Measurements from ENCODE around the gene CHFR. TPM values are rescaled to one million over a fixed set of nuclear protein-coding genes. Genes with fewer than 3 reads are reported as not detected.
"Not testable (repeated sequence)": the region's sequence is repeated elsewhere in the genome, so short reads cannot be mapped to it uniquely, and the experiment has no call there.

Gene CHFR
- total and polyA plus RNA-seq, 5 experiments from 2014 or later: 25.1 to 96.9 (median 37.4) TPM

GRCh38 chr12:132852496-132852895 lies 34.9 kb downstream of the CHFR start:
- Mint-ChIP-seq H3K4me3 (no peak overlapping the region), H3K27ac (peak overlapping the region in 2 of 10 donors; percentile 22 to 29), H3K4me1 (peaks cover 3 to 29% (median 10%) of the 10 kb centered on the region in 4 donors), H3K36me3 (peaks cover 6 to 67% (median 32%) of the 10 kb centered on the region in 3 donors), H3K27me3 (no peaks in the 10 kb centered on the region), H3K9me3 (no peaks in the 10 kb centered on the region)
- DNase-seq: no peak
- no peak for ATAC-seq
- POLR2A ChIA-PET: interaction anchor here (1.1 kb wide), 1 partner anchor 24 kb away, joined by 4 read pairs; the partner anchor contains the start of gene GOLGA3

- POLR2A ChIA-PET: interaction anchor here (0.8 to 1.1 kb wide), 2 partner anchors 14 to 23 kb away, joined by 3 to 4 read pairs; partner anchors contain the start of gene GOLGA3
- DNase-seq: no peak
- Mint-ChIP-seq H3K27ac (peak overlapping the region in 7 of 10 donors; percentile 2 to 83 (median 61)), H3K36me3 (peaks cover 6 to 72% (median 28%) of the 10 kb centered on the region in 3 donors), H3K4me3 (no peak overlapping the region), H3K4me1 (peaks cover 8 to 37% (median 19%) of the 10 kb centered on the region in 4 donors), H3K27me3 (no peaks in the 10 kb centered on the region), H3K9me3 (no peaks in the 10 kb centered on the region)
- ATAC-seq: no peak
These were observed 35.9 kb downstream of the CHFR start for GRCh38 chr12:132851465-132851864.

DNA sequence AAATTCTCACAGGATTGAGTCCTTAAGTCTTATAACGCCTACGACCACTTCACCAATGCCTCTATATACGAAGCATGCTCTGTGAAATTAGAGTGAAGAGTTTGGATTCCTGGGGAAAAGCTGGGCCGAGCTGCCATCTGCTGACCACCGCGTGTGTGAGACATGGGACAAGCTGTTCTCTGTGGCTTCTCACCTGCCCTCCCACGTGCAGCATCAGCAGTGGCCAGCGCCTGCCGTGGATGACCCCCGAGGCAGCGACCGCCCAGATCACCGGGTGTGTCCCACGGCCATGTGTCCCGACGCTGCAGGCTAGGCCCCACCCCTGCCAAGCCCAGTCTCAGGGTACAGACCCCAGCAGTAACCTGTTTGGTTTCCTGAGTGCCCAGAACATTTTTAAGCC lies 37.1 kb downstream of the CHFR start:
- POLR2A ChIA-PET: interaction anchor here (0.8 to 4.4 kb wide), 5 partner anchors 9 to 85 kb away, joined by 3 to 30 read pairs (median 4); no protein-coding TSS in a partner anchor
- peak overlapping the region in 4 of 10 donors; percentile 15 to 56 (median 30) for H3K27ac Mint-ChIP-seq
- H3K27me3 Mint-ChIP-seq: no peaks in the 10 kb centered on the region
- H3K4me1 Mint-ChIP-seq: peaks cover 10 to 36% (median 21%) of the 10 kb centered on the region in 4 donors
- H3K4me3 Mint-ChIP-seq: no peak overlapping the region
- peaks cover 0 to 71% (median 23%) of the 10 kb centered on the region in 3 donors for H3K36me3 Mint-ChIP-seq
- DNase-seq (no peak), ATAC-seq (no peak)
- H3K9me3 Mint-ChIP-seq: no peaks in the 10 kb centered on the region

GRCh38 chr12:132848521-132848920 lies 38.9 kb downstream of the CHFR start:
- peaks cover 0 to 69% (median 18%) of the 10 kb centered on the region in 3 donors for H3K36me3 Mint-ChIP-seq
- peaks cover 10 to 32% (median 21%) of the 10 kb centered on the region in 4 donors for H3K4me1 Mint-ChIP-seq
- no peak for ATAC-seq
- no peaks in the 10 kb centered on the region for H3K9me3 Mint-ChIP-seq
- peak overlapping the region; percentile 86 to 97 (median 94) for H3K27ac Mint-ChIP-seq
- POLR2A ChIA-PET: interaction anchor here (1.2 to 4.8 kb wide), 7 partner anchors 10 to 38 kb away, joined by 4 to 45 read pairs (median 27); partner anchors contain the start of genes CHFR and GOLGA3
- H3K4me3 Mint-ChIP-seq: peak overlapping the region in 5 of 10 donors; percentile 67 to 81 (median 77)
- no peak for DNase-seq
- no peaks in the 10 kb centered on the region for H3K27me3 Mint-ChIP-seq

- H3K9me3 Mint-ChIP-seq: no peaks in the 10 kb centered on the region
- H3K36me3 Mint-ChIP-seq: peaks cover under 1 to 68% (median 14%) of the 10 kb centered on the region in 3 donors
- POLR2A ChIA-PET: interaction anchor here (0.5 to 4.8 kb wide), 13 partner anchors 9 to 74 kb away, joined by 3 to 45 read pairs (median 6); partner anchors contain the start of genes CHFR and GOLGA3
- H3K27ac Mint-ChIP-seq: peak overlapping the region; percentile 86 to 97 (median 94)
- peaks cover 10 to 32% (median 21%) of the 10 kb centered on the region in 4 donors for H3K4me1 Mint-ChIP-seq
- H3K4me3 Mint-ChIP-seq: peak overlapping the region; percentile 32 to 81 (median 70)
- DNase-seq (peak; percentile 16 to 82 (median 60)), ATAC-seq (peak; percentile 96 to 99)
- no peaks in the 10 kb centered on the region for H3K27me3 Mint-ChIP-seq
These were observed 39.7 kb downstream of the CHFR start for GRCh38 chr12:132847363-132848356.

- peak overlapping the region in 2 of 10 donors; percentile 0 to 31 for H3K27ac Mint-ChIP-seq
- ATAC-seq, DNase-seq, H3K9me3 Mint-ChIP-seq, H3K4me3 Mint-ChIP-seq, H3K27me3 Mint-ChIP-seq: not testable (repeated sequence)
- H3K36me3 Mint-ChIP-seq: peaks cover 4 to 71% (median 18%) of the 10 kb centered on the region in 3 donors
- POLR2A ChIA-PET: interaction anchor here (2.3 to 4.8 kb wide), 2 partner anchors 10 to 11 kb away, joined by 15 to 45 read pairs; no protein-coding TSS in a partner anchor
- H3K4me1 Mint-ChIP-seq: peaks cover 12 to 35% (median 21%) of the 10 kb centered on the region in 4 donors
These were observed 42.7 kb downstream of the CHFR start for GRCh38 chr12:132844681-132845080.

GRCh38 chr12:132842449-132843045 lies 44.9 kb downstream of the CHFR start:
- no peaks in the 10 kb centered on the region for H3K9me3 Mint-ChIP-seq
- ATAC-seq: no peak
- no peaks in the 10 kb centered on the region for H3K27me3 Mint-ChIP-seq
- H3K27ac Mint-ChIP-seq: peak overlapping the region in 4 of 10 donors; percentile 43 to 87 (median 70)
- H3K36me3 Mint-ChIP-seq: peaks cover 4 to 67% (median 22%) of the 10 kb centered on the region in 3 donors
- H3K4me3 Mint-ChIP-seq: no peak overlapping the region
- no peak for DNase-seq
- POLR2A ChIA-PET: interaction anchor here (0.8 to 2.3 kb wide), 2 partner anchors 8 to 14 kb away, joined by 4 to 15 read pairs; partner anchors contain the start of gene GOLGA3
- peaks cover 10 to 36% (median 21%) of the 10 kb centered on the region in 4 donors for H3K4me1 Mint-ChIP-seq

GRCh38 chr12:132841151-132841550 lies 46.3 kb downstream of the CHFR start:
- Mint-ChIP-seq H3K27ac (peak overlapping the region in 2 of 10 donors; percentile 48 to 78), H3K4me1 (peaks cover 11 to 38% (median 21%) of the 10 kb centered on the region in 4 donors), H3K4me3 (peak overlapping the region in 1 of 10 donors; percentile 44), H3K36me3 (peaks cover 4 to 54% (median 22%) of the 10 kb centered on the region in 3 donors), H3K27me3 (no peaks in the 10 kb centered on the region), H3K9me3 (no peaks in the 10 kb centered on the region)
- ATAC-seq: no peak
- DNase-seq: no peak
- POLR2A ChIA-PET: no interaction called here

GRCh38 chr12:132840536-132840935 lies 46.9 kb downstream of the CHFR start:
- peak overlapping the region in 1 of 10 donors; percentile 15 for H3K27ac Mint-ChIP-seq
- POLR2A ChIA-PET: no interaction called here
- H3K36me3 Mint-ChIP-seq: peaks cover 4 to 48% (median 17%) of the 10 kb centered on the region in 3 donors
- no peaks in the 10 kb centered on the region for H3K9me3 Mint-ChIP-seq
- peaks cover 11 to 32% (median 18%) of the 10 kb centered on the region in 4 donors for H3K4me1 Mint-ChIP-seq
- H3K27me3 Mint-ChIP-seq: no peaks in the 10 kb centered on the region
- no peak overlapping the region for H3K4me3 Mint-ChIP-seq
- ATAC-seq: no peak
- DNase-seq: no peak

DNA sequence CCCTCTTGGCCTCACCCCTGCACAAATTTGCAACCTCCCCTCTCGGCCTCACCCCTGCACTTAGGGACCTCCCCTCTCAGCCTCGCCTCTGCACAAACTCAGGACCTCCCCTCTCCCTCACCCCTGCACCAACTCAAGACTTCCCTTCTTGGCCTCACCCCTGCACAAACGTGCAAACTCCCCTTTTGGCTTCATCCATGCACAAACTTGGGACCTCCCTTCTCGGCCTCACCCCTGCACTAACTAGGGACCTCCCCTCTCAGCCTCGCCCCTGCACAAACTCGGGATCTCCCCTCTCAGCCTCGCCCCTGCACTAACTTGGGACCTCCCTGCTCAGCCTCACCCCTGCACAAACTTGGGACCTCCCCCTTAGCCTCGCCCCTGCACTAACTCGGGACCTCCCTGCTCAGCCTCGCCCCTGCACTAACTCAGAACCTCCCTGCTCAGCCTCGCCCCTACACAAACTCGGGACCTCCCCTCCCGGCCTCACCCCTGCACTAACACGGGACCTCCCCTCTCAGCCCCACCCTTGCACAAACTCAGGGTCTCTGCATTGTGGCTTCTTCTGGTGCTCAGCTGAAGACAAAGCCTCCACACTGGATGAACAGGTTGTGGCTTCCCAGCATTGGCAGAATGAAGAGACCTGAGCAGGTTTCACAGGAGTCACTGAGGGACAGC lies 47.7 kb downstream of the CHFR start:
- peak overlapping the region in 3 of 10 donors; percentile 14 to 43 (median 38) for H3K4me3 Mint-ChIP-seq
- H3K9me3 Mint-ChIP-seq: no peaks in the 10 kb centered on the region
- peaks cover 18 to 40% (median 25%) of the 10 kb centered on the region in 4 donors for H3K4me1 Mint-ChIP-seq
- H3K27me3 Mint-ChIP-seq: no peaks in the 10 kb centered on the region
- DNase-seq (no peak), ATAC-seq (no peak)
- POLR2A ChIA-PET: interaction anchor here (3.0 kb wide), 1 partner anchor 11 kb away, joined by 22 read pairs; the partner anchor contains the start of gene GOLGA3
- peaks cover 4 to 43% (median 16%) of the 10 kb centered on the region in 3 donors for H3K36me3 Mint-ChIP-seq
- peak overlapping the region in 5 of 10 donors; percentile 21 to 95 (median 61) for H3K27ac Mint-ChIP-seq

- DNase-seq (no peak), ATAC-seq (no peak)
- peak overlapping the region in 9 of 10 donors; percentile 60 to 95 (median 87) for H3K27ac Mint-ChIP-seq
- POLR2A ChIA-PET: interaction anchor here (1.0 to 3.2 kb wide), 4 partner anchors 9 to 34 kb away, joined by 4 to 27 read pairs (median 18); partner anchors contain the start of gene GOLGA3
- peak overlapping the region in 7 of 10 donors; percentile 14 to 63 (median 27) for H3K4me3 Mint-ChIP-seq
- H3K4me1 Mint-ChIP-seq: peaks cover 27 to 51% (median 37%) of the 10 kb centered on the region in 4 donors
- H3K9me3 Mint-ChIP-seq: no peaks in the 10 kb centered on the region
- H3K36me3 Mint-ChIP-seq: peaks cover 4 to 33% (median 14%) of the 10 kb centered on the region in 3 donors
- H3K27me3 Mint-ChIP-seq: no peaks in the 10 kb centered on the region
These were observed 48.9 kb downstream of the CHFR start for GRCh38 chr12:132838410-132839080.

Measured in naive thymus-derived CD8-positive, alpha-beta T cell (primary cell).